ENCODE measurements around the gene TMEM250. TPM values are rescaled to one million over a fixed set of nuclear protein-coding genes. Genes with fewer than 3 reads are reported as not detected.

Gene TMEM250
- total and polyA plus RNA-seq, 2 of the 4 experiments (the other 2 are of a cell fraction) = 14.0 to 17.5 TPM

DNA sequence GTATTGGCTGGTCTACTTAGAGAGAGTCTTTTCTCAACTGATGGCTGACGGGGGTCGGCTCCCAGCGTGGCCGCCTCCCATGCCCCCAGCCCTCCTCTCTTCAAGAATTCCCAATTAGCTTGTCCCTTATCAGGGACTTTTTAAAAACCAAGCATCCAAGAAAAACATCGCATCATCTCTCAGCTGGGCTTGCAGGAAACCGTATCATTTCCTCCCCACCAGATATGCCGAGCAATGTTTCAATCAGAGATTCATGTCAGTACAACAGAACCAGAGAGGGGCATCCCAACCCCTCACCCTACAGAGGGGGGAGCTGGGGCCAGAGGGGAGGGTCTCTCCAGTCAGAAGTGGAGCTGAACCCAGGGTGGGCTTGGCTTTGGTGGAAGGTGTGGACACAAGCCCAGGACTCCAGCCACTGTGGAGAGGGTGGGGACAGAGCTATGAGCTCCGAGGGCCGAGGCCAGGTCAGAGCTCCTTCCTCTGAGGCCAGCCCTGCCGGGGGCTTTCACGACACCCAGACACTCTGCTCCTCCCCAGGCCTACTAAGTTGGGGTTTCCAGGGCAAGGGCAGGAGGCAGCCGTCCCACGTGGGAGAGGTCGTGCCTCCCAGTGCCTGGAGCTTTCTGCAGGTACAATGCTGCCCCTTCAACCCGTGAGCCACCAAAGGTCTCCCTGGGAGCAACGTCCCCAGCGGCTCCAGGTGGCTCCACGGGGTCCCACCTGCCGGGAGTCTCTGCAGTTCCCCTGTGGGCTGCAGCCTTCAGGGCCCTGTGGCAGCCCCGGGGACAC lies 39.0 kb upstream of the TMEM250 start:
- H4K91ac ChIP-seq (ENCODE audit: insufficient read depth, low read depth, low read length) = no peak overlapping the region
- no peak overlapping the region for H2AFZ ChIP-seq (replicated peaks; ENCODE audit: low read length, poor library complexity)
- DNase-seq = no peak
- H3K4me2 ChIP-seq (ENCODE audit: low read depth, low read length) = no peak overlapping the region
- no peak overlapping the region for H2BK20ac ChIP-seq (ENCODE audit: low read depth, low read length)
- dilution Hi-C loops (cut with HindIII; ENCODE audit: low sequenced_read_pairs, unreplicated experiment) (no loop called here), intact Hi-C loops (cut with micrococcal nuclease) (no loop called here), in situ Hi-C loops (cut with MboI; ENCODE audit: low sequenced_read_pairs) (no loop called here)
- H4K8ac ChIP-seq (ENCODE audit: low read depth in 2 of 2, low read length in 2 of 2) = no peak overlapping the region
- H3K9ac ChIP-seq (ENCODE audit: low read depth, low read length) = no peak overlapping the region
- no peaks in the 10 kb centered on the region for H3K79me1 ChIP-seq (ENCODE audit: low read depth in 1 of 2, low read length in 2 of 2)
- H3K4me3 ChIP-seq (ENCODE audit: insufficient read depth, low read depth, low read length) = no peak overlapping the region
- POLR2A ChIA-PET (ENCODE audit: unreplicated experiment) = interaction anchor here (1.1 kb wide), 1 partner anchor 179 kb away, joined by 3 read pairs; no protein-coding TSS in a partner anchor
- H3K4ac ChIP-seq (ENCODE audit: low read depth, low read length) = no peak overlapping the region
- no peak overlapping the region for H2BK5ac ChIP-seq (ENCODE audit: low read depth, low read length, poor library complexity, severe bottlenecking)
- H3K9me1 ChIP-seq (ENCODE audit: insufficient read depth, low read length) = no peaks in the 10 kb centered on the region
- no peak overlapping the region for H3K14ac ChIP-seq (replicated peaks; ENCODE audit: low read depth, low read length)
- no peaks in the 10 kb centered on the region for H3K4me1 ChIP-seq (ENCODE audit: control insufficient read depth, insufficient read depth, low read length)
- no peak overlapping the region for H3K18ac ChIP-seq (ENCODE audit: low read depth, low read length)
- no TSS peak for BruUV-seq (replicated peaks)
- H3K27me3 ChIP-seq (ENCODE audit: control insufficient read depth, insufficient read depth, low read length) = peaks cover 70% of the 10 kb centered on the region
- CTCF ChIA-PET = no interaction called here
- H3K56ac ChIP-seq (ENCODE audit: extremely low read depth, insufficient read depth, low read length) = no peak overlapping the region
- no peak overlapping the region for H3K27ac ChIP-seq (ENCODE audit: insufficient read depth, low read length)
- H3K23ac ChIP-seq (ENCODE audit: low read depth, low read length) = no peak overlapping the region
- H2BK120ac ChIP-seq (ENCODE audit: low read depth, low read length) = no peak overlapping the region
- H2AK9ac ChIP-seq (replicated peaks; ENCODE audit: low read depth, low read length, poor library complexity) = no peak overlapping the region
- H4K20me1 ChIP-seq (ENCODE audit: insufficient read depth, low read length) = no peaks in the 10 kb centered on the region
- ATAC-seq (ENCODE audit: low read depth) = no peak
- 51% methylated on average over 8 of the region's 20 CpGs; no CpG with 5 or more reads in 1 of the 2 experiments for WGBS, 2 experiments (ENCODE audit: extremely low coverage in 2 of 2, insufficient read length in 1 of 2)
- H2BK15ac ChIP-seq (ENCODE audit: low read depth, low read length) = no peak overlapping the region
- no peak overlapping the region for H2AK5ac ChIP-seq (ENCODE audit: low read depth, low read length)
- TF ChIP-seq RCOR1 (IDR thresholded peaks at IDR 0.05; ENCODE audit: insufficient replicate concordance, low read length) (no peak), MAFK (IDR thresholded peaks at IDR 0.05; ENCODE audit: low read depth, low read length) (no peak), NFE2L2 (IDR thresholded peaks at IDR 0.05; ENCODE audit: low read depth, low read length) (no peak), FOS (IDR thresholded peaks at IDR 0.05; ENCODE audit: low read depth, low read length) (no peak), BHLHE40 (IDR thresholded peaks at IDR 0.05; ENCODE audit: low read depth, low read length) (no peak), MAZ (IDR thresholded peaks at IDR 0.05; ENCODE audit: borderline replicate concordance, low read depth, low read length) (no peak), RFX5 (IDR thresholded peaks at IDR 0.05; ENCODE audit: low read depth, low read length) (no peak), RAD21 (IDR thresholded peaks at IDR 0.05; ENCODE audit: low read length) (no peak), CHD1 (IDR thresholded peaks at IDR 0.05; ENCODE audit: low read depth, low read length) (no peak), MXI1 (IDR thresholded peaks at IDR 0.05; ENCODE audit: borderline replicate concordance, low read depth, low read length) (no peak), CEBPB (IDR thresholded peaks at IDR 0.05; ENCODE audit: low read depth, low read length) (no peak), USF2 (IDR thresholded peaks at IDR 0.05; ENCODE audit: low read depth, low read length) (no peak), POLR2A (IDR thresholded peaks at IDR 0.05; ENCODE audit: low read depth, low read length) (no peak)
- H3K36me3 ChIP-seq (ENCODE audit: control insufficient read depth, insufficient read depth, low read length) = no peaks in the 10 kb centered on the region
- 0 out of 2 replicates have a peak, but pooled peaks cover 3% of the 10 kb centered on the region for H3K9me3 ChIP-seq (ENCODE audit: control insufficient read depth, insufficient read depth, low read length)
- no peak overlapping the region for H4K5ac ChIP-seq (ENCODE audit: low read depth, low read length)

All from IMR-90 (cell line).